Panc1 (cell line): ENCODE results near the gene ZFHX3.

Experiments
- POLR2AphosphoS5 ChIP-seq: IDR thresholded peaks from 2 replicates; pipeline ENCODE4 v1.6.1; 2012; ENCODE audit warnings: mild to moderate bottlenecking, low read depth, low read length, moderate library complexity
- SIN3A ChIP-seq: IDR thresholded peaks from 2 replicates; pipeline ENCODE4 v1.6.1; 2012; ENCODE audit warnings: low read depth, mild to moderate bottlenecking, low read length, moderate library complexity, borderline replicate concordance; ENCODE audit not compliant: insufficient read depth
- TCF7L2 ChIP-seq: IDR thresholded peaks from 2 replicates; pipeline ENCODE4 v1.6.1; 2011; ENCODE audit warnings: mild to moderate bottlenecking, low read depth, low read length, inconsistent platforms
- TF ChIP-seq, protein P1 (sequence below): fragments of 450-650 bp; IDR thresholded peaks from 2 replicates; pipeline ENCODE4 v1.5.1; 2017; ENCODE audit warnings: mild to moderate bottlenecking
- TF ChIP-seq, protein P2 (sequence below), 2 experiments: IDR thresholded peaks; 2 replicates each; pipeline ENCODE4 v1.6.1; 2011 to 2012; ENCODE audit warnings: low read depth in 2 of 2, control low read depth in 1 of 2, low read length in 1 of 2, mild to moderate bottlenecking in 1 of 2, moderate library complexity in 1 of 2; ENCODE audit not compliant: insufficient read depth in 1 of 2

DNA sequence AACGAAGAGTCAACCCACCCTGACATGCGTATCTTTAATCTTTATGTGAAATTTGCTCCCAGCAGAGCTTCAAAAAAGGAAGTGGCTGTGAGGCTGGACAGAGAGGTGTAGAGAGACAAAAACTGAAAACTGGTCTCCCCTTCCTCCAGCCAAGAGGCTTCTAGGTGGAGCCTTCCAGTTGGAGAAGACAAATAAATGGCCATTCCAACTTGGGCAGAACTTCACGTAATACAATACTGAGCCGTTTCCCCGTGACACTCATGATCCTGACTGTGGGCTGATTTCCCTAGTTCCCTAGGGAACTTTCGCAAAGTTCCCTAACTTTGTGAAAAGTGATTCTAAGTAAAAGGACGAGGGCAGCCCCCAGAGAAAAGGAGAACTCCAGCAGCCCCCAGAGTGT, 78.8 kb downstream of the ZFHX3 start:
- TF ChIP-seq, protein P1, sequence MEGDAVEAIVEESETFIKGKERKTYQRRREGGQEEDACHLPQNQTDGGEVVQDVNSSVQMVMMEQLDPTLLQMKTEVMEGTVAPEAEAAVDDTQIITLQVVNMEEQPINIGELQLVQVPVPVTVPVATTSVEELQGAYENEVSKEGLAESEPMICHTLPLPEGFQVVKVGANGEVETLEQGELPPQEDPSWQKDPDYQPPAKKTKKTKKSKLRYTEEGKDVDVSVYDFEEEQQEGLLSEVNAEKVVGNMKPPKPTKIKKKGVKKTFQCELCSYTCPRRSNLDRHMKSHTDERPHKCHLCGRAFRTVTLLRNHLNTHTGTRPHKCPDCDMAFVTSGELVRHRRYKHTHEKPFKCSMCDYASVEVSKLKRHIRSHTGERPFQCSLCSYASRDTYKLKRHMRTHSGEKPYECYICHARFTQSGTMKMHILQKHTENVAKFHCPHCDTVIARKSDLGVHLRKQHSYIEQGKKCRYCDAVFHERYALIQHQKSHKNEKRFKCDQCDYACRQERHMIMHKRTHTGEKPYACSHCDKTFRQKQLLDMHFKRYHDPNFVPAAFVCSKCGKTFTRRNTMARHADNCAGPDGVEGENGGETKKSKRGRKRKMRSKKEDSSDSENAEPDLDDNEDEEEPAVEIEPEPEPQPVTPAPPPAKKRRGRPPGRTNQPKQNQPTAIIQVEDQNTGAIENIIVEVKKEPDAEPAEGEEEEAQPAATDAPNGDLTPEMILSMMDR, result no peak
- TF ChIP-seq POLR2AphosphoS5 (no peak), SIN3A (no peak), TCF7L2 (no peak)
- TF ChIP-seq, protein P2, sequence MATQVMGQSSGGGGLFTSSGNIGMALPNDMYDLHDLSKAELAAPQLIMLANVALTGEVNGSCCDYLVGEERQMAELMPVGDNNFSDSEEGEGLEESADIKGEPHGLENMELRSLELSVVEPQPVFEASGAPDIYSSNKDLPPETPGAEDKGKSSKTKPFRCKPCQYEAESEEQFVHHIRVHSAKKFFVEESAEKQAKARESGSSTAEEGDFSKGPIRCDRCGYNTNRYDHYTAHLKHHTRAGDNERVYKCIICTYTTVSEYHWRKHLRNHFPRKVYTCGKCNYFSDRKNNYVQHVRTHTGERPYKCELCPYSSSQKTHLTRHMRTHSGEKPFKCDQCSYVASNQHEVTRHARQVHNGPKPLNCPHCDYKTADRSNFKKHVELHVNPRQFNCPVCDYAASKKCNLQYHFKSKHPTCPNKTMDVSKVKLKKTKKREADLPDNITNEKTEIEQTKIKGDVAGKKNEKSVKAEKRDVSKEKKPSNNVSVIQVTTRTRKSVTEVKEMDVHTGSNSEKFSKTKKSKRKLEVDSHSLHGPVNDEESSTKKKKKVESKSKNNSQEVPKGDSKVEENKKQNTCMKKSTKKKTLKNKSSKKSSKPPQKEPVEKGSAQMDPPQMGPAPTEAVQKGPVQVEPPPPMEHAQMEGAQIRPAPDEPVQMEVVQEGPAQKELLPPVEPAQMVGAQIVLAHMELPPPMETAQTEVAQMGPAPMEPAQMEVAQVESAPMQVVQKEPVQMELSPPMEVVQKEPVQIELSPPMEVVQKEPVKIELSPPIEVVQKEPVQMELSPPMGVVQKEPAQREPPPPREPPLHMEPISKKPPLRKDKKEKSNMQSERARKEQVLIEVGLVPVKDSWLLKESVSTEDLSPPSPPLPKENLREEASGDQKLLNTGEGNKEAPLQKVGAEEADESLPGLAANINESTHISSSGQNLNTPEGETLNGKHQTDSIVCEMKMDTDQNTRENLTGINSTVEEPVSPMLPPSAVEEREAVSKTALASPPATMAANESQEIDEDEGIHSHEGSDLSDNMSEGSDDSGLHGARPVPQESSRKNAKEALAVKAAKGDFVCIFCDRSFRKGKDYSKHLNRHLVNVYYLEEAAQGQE (IDR thresholded peaks at IDR 0.05; ENCODE audit: insufficient read depth in 1 of 2, low read depth in 2 of 2, low read length in 1 of 2), result no peak
